Middle frontal gyrus (tissue), 1 donor: ENCODE measurements around the gene B3GAT1.
"Not testable (repeated sequence)": the region's sequence is repeated elsewhere in the genome, so short reads cannot be mapped to it uniquely, and the experiment has no call there.

Source experiments
- DNase-seq: peaks from one replicate; pipeline ENCODE4 v3.0.0-alpha.2; 2015; ENCODE audit warnings: low spot score; ENCODE audit errors: extremely low spot score

The B3GAT1 gene

DNA sequence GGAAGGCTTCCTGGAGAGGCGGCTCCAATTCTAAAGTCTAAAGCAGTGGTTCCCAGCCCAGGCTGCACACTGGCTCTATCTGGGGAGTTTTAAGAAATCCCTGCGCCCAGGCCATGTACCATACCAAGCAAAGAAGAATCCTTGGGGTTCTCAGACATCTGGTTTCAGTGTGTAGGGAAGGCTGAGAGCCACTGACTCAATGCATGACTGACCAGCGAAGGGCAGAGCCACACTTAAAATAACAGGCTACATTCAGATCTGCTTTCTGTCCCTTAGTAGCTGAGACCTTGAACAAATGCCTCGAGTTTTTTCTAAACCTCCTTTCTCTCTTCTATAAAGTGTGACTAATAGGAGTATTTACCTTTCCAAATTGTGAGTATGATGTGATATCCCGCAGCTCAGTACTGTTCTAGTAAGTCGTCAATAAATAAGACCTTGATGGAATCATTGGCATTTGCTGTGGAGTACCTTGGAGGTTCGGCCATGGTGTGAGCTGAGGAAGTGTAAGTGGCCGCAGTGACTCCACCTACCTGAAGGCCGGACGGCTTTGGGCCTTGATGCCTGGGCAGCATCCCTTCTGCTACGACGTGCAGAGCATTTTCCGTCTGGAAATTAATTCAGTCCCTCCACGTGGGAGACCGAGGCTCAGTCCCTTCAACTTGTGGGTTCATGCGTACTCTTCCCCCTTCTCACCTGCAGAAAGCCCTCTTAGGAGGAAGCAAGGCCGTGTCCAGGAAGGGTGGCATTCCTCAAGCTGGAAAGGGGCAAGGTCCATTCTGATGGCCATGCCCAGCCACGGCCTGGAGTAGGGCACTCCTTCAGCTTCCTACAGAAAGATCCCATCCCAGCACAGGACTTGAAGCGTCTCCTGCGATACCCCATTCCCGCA is 55.1 kb downstream of the B3GAT1 start:
- DNase-seq, result no peak

GRCh38 chr11:134355656-134356055 is 56.4 kb downstream of the B3GAT1 start:
- no peak for DNase-seq

GRCh38 chr11:134355136-134355535 is 56.9 kb downstream of the B3GAT1 start:
- DNase-seq, result no peak

GRCh38 chr11:134352111-134352510 is 59.9 kb downstream of the B3GAT1 start:
- DNase-seq, result no peak

DNA sequence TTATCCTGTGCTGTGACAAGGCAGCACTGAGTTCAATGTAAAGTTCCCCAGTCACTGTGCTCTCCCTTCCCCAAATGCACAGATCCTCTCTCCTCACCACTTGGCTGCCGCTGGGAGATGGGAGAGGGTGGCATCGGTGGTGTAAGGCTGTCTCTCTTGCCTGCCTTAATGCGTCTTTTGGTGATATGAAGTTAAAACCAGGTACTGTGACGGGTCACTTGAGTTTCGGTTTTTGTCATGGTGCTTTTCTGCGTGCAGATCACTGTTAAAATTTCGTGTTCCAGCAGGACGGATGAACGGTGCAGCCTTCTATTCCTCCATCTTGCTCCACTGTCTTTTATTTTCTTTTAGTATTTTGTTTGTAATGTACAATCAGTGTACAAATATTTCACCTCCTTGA is 61.7 kb downstream of the B3GAT1 start:
- DNase-seq, result no peak

GRCh38 chr11:134349802-134350355 is 62.2 kb downstream of the B3GAT1 start:
- DNase-seq, result no peak

GRCh38 chr11:134349109-134349801 is 62.8 kb downstream of the B3GAT1 start:
- no peak for DNase-seq

DNA sequence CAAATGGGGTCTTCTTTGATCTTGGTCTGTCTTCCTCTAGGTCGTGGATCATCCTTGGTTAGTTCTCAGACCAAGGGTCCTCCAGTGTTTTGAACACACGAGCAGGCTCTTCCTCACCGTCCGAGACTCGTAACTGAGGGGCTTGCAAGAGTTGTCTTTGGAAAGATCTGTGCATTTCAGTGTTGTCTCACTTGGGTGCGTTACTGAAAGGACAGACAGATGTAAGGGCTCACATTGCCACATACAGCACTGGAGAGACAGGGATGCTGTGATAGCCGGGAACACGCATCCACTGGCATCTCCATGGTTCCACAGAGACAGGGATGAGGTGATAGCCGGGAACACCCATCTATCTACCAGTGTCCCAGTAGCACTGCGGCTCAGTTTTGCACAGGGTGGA is 64.6 kb downstream of the B3GAT1 start:
- DNase-seq, result no peak

DNA sequence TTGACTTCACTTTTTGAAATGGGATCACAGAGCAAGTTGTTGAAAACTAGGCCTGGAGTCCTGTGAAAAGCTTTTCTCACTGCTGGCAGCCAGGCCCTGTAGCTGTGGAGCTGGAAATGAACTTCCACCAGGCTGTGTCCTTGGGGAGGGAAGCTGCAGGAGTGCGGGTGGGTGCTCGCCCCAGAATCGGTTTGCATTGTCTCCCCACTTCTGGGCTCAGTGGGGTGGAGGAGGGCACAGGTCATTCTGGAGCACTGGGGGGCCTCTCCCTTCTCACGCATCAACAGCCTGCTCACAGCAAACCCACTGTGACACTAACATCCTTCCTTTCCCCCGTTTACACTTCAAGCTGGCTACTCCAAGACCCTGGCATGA is 65.1 kb downstream of the B3GAT1 start:
- DNase-seq, result no peak

DNA sequence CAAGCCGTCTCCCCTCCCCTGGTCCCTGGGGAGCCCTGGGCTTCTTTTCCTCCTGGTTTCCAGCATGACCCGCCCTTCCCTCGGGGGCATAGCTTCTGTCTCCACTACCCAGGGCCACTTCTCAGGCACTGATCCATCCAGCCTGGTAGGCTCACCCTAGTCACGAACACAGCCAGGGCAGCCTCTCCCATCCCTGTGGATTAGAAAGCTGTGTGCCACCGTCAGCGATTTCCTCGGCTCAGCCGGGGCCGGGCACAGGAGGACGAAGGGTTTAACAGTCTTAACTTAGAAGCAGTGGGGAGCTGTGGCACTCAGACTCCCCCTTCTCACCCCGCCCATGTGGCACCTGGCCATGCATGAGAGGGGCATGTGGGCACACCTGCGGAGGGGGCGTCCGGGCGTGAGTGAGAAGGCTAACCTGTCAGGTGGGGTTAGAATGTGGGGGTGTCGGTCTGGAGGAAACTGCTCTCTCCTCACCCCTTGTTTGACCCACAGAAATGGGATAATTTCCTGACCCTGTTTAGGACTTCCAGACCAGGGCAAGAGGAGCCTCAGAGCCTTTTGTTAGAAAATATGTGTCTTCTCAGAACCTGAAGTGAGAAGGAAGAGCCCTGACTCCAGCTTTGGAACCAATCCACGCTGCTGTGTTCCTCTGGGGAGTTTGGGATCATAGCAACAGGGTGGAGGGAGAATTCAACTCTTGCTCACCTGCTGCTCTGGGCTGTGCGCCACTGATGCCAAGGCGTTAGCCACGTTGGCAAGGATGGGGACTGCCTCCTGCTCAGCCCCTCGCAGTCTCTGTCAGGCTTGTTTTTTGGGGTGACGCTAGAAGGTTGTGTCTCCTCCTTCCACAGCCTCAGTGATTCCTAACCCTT is 65.7 kb downstream of the B3GAT1 start:
- no peak for DNase-seq

DNA sequence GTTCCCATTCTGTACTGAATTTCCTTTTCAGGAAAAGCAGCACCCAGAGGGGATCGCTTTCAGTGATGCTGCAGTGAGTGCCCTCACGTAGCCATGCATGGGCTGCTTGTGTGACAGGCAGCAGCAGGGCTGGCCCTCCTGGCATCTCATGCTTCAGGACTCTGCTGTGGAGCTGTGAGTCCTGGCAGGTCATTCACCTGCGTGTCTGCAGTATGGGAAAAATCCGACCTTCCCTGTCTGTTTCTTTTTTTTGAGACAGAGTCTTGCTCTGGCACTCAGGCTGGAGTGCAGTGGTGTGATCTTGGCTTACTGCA is 66.8 kb downstream of the B3GAT1 start:
- DNase-seq, result no peak

DNA sequence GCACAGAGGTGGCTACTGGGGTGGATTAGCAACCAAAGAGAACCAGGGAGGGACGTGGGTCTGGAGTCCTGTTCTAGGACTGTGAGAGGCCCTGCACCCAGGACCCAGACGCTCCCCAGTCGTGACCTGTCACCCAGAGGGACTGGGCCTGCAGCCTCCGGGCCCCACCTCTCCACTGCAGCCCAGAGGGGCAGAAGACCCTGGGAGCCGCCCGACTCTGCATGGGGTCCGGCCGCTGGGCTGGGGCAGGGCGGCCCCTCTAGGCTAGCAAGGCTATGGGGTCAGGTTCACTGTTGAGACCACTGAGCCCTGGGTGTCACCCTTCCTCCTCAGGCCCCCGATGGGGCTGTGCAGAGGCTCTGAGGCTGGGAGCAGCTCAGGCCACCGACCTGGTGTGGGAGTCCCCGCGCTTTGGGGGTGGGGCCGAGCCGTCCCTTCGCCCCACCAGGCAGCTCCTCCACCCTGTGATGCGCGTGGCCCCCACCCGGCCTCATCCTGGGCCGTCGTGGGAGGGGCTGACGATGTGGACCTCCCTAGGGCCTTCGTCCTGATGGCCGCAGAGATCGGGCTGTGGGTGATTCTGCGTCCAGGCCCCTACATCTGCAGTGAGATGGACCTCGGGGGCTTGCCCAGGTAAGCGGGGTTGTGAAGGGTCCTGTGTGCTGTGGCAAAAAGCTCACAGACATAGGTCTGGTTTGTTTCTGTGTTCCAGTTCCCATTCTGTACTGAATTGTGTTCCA is 67.4 kb downstream of the B3GAT1 start:
- DNase-seq, result not testable (repeated sequence)

DNA sequence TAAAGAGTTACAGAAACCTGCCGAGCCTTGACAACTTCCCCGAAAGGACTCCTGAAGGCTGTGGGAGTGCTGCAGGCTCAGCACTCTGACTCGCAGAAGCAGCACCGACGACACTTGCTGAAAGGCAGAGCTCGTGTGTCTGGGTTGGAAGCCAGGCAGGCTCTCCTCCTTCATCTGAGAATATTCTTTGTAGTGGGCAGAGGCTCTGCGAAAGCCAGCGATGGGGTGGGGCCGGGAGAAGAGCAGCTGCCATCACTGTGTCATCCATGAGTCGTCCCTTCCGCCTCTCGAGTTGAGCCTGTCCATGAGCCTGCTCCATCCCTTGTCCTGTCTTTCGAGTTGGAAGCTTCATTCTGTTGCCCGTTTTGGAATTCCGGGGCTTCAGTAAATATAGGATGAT is 68.4 kb downstream of the B3GAT1 start:
- DNase-seq, result no peak

GRCh38 chr11:134342572-134343340 is 69.3 kb downstream of the B3GAT1 start:
- DNase-seq, result no peak

GRCh38 chr11:134341805-134342571 is 70.1 kb downstream of the B3GAT1 start:
- no peak for DNase-seq

- DNase-seq, result no peak
Measured at GRCh38 chr11:134340354-134340964, 71.6 kb downstream of the B3GAT1 start.

- DNase-seq, result no peak
Measured at GRCh38 chr11:134339756-134340155, 72.3 kb downstream of the B3GAT1 start.

GRCh38 chr11:134338654-134339053 is 73.4 kb downstream of the B3GAT1 start:
- no peak for DNase-seq

DNA sequence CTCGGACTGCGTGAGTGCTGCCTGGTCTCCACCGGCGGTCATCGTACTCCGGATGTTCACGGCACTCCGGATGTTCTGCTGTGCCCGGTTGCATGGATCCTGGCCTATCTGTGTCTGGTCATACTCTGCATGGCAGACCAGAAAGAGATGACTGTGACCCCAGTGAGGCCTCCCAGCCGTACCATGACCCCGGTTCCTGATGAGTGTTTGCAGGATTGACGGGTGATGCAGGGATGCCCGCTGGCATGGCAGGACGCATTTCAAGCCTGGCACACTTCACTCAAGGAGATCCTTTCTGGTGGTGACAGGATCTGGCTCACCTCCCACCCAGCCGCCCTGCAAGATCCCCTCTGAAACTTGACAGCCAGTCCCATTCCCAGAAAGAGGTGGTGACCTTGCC is 74.0 kb downstream of the B3GAT1 start:
- no peak for DNase-seq
